Activated T-cell treated with anti-CD3 and anti-CD28 coated beads for 24 hours (primary cell): ENCODE data around the gene GINS1.
"Not testable (repeated sequence)": the region's sequence is repeated elsewhere in the genome, so short reads cannot be mapped to it uniquely, and the experiment has no call there.

Source experiments
- DNase-seq: peaks from one replicate; pipeline ENCODE4 v3.0.0-alpha.2; 2020; ENCODE audit warnings: low read depth

Gene GINS1

DNA sequence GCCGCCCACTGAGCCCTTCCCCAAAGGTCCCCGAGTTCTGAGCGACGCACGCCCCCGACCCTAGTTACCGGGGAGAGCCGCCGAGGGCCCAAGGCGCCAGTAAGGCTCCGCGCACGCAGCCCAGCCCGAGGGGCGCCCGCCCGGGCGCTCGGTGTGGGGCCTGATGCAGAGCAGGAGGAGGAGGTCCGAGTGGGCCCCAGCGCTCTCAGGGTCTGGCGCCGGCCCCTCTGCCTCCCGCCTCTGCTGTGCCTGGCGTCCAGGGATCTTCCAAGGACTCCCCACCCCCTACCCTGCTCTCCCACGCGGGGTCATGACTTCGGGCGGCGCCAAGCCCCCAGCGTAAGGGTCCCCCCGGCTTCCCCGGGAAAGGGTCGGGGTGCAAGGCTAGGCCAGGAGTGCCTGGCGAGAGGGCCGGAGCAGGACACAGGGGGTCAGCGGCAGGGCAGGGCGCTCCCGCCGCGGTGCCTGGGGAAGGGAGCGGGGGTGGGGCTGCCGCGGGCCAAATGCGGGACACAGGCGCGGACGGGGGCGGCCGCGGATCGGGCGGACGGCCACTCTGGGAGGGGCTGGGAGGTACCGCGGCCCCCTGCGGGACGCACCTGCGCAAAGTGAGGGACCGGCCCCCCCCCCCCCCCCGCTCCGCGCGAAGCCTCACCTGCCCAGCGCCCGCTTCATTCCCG lies 17.5 kb upstream of the GINS1 start:
- DNase-seq, result no peak

DNA sequence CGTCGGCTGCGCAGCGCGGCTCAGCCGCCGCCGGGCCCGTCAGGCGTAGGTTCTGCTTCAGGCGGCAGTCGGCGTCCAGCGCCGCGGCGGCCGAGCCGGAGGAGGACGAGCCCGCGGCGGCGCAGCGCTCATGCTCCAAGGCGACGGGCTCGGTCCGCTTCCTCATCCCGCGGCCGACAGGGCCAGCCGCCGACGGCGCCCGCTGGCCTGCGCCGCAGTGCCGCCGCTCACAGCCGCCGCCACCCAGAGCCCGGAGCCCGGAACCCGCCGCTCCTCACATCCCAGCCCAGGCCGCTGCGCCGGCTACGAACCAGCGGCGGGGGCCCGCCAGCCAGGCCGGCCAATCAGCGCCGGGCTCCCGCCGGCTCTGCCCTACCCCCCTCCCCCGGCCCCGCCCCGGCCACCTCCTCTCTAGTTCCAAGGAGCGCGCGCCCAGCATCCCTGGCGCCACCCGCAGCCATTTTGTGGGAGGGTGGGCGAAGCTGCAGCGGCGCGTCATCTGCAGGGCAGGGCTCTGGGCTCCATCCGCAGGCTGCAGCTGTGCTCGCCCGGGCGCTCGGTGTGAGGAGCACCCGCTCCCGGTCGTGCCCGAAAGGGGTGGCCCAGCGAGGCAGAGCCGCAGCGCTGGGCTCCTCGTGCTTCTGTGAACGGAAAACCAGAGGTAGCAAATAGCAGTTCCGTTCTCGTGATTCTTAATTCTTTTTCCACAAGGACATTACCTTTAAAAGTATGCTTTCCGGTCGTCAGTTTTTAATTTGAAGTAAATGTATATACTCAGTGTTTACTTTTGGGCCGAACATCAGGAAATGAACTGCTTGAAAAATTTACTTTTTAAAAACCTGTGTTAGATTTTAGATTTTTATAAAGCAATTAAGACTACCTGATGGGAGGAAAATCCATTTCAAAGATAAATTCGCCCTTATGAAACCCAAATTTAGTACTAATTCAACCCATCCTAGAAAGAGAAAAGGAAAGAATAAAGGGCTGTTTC lies 16.6 kb upstream of the GINS1 start, which contains the start of gene ABHD12:
Gene ABHD12 (minus strand): TSS at position 298 of the 991 bp plus-strand sequence. CDS start 132 bp downstream, at position 166.
- DNase-seq, result peak; percentile 91

GRCh38 chr20:25394276-25394675 lies 13.2 kb upstream of the GINS1 start:
- DNase-seq, result no peak

DNA sequence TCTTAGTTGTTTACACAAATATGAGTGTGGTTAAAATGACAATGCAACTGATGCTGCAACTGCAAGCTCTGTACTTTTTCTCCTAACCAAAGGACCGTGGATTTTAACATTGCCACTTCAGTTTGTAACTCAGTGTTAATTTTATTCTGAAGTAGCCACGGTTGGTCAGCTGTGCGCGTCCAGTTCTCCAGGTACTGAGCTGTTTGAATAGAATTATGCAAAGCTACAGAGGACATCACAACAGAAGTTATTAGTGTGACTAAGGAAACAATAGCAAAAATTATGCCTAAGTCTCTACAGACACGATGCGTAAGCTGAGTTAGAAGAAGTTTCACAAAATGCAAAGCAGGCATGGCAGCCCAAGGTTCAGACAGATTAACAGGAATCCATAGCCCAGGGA lies 12.5 kb upstream of the GINS1 start:
- DNase-seq, result no peak

DNA sequence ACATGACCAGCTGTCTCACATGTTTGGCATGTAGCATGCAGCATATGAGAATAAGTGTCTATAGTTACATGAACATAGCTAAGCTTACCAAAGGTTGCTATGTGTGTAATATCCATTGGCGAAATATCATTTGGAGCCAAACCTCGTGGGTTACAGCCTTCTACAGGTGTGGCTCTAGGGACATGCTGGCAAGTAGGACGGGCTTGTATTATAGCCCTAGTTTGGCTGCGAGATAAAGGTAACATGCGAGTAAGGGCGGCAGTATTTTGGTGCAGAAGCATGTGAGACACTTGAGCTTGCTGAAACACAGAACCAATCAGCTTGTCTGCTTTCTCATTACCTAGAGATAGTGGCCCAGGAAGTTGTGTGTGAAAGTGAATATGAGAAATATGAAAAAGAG lies 10.4 kb upstream of the GINS1 start:
- DNase-seq, result no peak

DNA sequence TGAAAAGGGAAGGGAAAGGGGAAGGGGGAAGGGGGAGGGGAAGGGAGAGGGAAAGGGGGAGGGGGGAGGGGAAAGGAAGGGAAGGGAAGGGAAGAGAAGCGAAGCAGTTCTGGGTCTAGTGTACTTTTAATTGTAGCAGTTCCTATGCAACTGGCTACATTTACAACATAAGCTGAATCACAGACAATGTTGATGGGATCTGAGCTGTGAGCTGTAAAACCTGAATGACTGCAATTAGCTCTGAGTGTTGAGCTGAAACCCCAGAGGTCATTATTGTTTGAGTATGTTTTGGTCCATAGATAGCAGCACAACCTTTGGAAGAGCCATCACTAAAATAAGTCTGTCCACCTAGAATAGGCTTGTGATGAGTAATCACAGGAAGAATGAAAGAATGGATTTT lies 9.7 kb upstream of the GINS1 start:
- DNase-seq, result no peak

DNA sequence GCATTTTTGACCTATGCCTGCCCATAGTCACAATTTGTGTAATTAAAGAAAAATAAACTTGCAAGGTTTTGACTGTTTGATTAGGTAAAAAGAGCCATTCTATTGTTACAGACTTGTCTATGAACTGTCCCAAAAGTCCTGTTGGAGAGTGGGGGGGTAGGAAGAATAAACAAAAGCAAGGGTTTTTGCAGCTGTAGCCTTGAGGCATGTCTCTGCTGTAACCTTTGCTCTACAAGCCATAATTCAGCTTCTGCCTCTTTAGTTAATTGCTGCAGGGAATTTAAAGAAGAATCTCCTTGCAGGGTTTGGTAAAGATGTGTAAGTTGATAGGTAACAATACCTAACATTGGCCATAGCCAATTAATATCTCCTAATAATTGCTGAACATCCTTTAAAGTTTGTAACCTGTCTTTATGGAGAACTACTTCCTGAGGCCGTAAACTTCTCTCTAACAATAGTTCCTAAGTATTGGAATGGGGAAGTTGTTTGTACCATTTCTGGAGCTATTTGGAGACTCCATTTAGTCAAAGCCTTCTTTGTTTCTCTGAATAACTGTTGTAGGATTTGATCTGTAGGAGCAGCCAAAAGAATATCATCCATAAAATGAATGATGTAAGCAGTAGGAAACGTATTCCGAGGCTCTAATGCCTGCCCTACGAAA lies 9.0 kb upstream of the GINS1 start:
- no peak for DNase-seq

- DNase-seq, result peak; percentile 16
Observed at GRCh38 chr20:25399037-25399430, 8.4 kb upstream of the GINS1 start.

- not testable (repeated sequence) for DNase-seq
Observed at GRCh38 chr20:25400291-25400732, 7.2 kb upstream of the GINS1 start.

GRCh38 chr20:25402583-25402982 lies 4.9 kb upstream of the GINS1 start:
- no peak for DNase-seq

- no peak for DNase-seq
Observed at GRCh38 chr20:25408170-25408547, 686 bp downstream of the GINS1 start.

GRCh38 chr20:25408890-25409289 lies 1.4 kb downstream of the GINS1 start:
- DNase-seq, result no peak

GRCh38 chr20:25418776-25419175 lies 11.3 kb downstream of the GINS1 start:
- no peak for DNase-seq

GRCh38 chr20:25421102-25421501 lies 13.6 kb downstream of the GINS1 start:
- no peak for DNase-seq

DNA sequence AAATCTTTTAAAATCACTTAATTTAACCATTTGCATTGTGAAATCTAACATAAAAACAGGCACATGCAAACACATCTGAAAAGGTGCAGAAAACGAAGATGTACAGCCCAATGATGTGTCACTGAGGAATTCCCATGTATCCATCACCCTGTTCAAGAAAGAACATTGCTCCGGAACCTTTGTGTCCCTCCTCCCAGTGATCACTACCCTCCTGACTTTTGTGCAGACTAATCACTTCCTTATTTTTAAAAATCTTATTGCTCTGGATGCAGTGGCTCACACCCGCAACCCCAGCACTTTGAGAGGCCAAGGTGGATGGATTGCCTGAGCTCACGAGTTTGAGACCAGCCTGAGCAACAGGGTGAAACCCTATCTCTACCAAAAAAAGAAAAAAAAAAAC lies 14.6 kb downstream of the GINS1 start:
- DNase-seq, result no peak

- no peak for DNase-seq
Observed at GRCh38 chr20:25424536-25424935, 17.1 kb downstream of the GINS1 start.

DNA sequence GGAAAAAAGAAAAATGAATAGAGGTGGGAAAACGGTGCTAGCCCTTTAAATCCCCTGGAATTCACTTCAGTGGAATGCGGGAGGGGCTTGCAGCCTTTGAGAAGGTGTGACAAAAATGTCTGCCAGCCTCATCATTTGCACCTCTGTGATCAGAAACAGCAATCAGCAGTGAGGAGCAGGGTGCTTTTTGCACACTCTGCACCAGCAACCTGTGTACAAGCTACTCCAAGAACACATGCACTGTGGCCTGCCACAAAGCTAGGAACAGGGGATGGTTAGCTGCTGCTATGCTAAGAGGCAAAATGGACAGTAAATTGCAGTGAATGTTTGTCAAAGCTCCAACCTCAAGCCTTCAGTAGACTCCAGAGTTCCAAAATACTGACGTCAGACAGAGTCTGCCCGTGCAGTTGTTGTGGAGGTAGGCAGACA lies 29.7 kb downstream of the GINS1 start:
- DNase-seq, result no peak

- DNase-seq, result no peak
Observed at GRCh38 chr20:25439328-25439727, 31.9 kb downstream of the GINS1 start.

DNA sequence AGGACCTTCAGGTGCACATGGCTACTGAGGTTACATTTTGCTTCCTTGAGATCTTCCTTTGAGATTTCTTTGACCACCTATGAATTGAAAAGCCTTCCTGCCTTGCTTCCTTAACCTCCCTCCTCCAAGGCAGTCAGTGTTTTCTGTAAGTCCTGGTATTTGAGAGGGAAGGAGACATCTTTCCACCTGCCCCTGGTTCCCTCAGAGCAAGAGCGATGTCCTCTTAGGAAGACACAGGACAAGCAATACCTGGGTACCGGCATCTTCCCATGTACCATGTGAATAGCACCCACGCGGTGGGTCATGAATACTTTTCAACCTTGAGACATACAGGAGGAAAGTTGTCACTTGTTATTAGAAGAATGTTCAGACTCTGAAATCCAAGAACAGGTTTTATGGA lies 37.1 kb downstream of the GINS1 start:
- no peak for DNase-seq

- DNase-seq, result no peak
Observed at GRCh38 chr20:25447671-25448070, 40.2 kb downstream of the GINS1 start.

DNA sequence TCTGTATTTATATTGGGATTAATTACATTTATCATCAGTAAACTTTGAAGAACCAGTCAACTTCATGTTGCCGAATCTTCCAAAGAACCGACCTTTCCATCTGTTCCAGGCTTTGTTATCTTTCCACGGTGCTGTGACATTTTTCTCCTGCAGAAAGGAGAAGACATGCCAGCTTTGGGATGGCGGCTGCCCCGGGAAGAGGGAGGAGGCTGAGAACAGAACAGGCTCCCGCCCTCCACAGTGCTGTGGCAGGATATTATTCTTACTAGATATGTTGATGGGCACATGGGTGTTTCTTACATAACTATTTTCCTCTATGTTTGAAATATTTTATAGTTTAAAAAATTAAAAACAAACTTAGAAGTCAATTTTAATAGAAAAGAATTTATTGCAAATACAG lies 44.9 kb downstream of the GINS1 start:
- no peak for DNase-seq

- DNase-seq, result no peak
Observed at GRCh38 chr20:25453035-25453810, 45.8 kb downstream of the GINS1 start.
